PC-3 (cell line): ENCODE measurements around the gene OASL.

ENCODE experiments used
- EZH2 ChIP-seq: fragments of 300-600 bp; sonication (generic); IDR thresholded peaks from one replicate; pipeline ENCODE4 v1.6.1; 2017; ENCODE audit warnings: antibody characterized with exemption, mild to moderate bottlenecking, low read length; ENCODE audit not compliant: unreplicated experiment
- EZH2phosphoT487 ChIP-seq: fragments of 300-600 bp; sonication (generic); IDR thresholded peaks from 2 replicates; pipeline ENCODE4 v1.6.1; 2018; ENCODE audit warnings: mild to moderate bottlenecking, antibody characterized with exemption, low read length, borderline replicate concordance

DNA sequence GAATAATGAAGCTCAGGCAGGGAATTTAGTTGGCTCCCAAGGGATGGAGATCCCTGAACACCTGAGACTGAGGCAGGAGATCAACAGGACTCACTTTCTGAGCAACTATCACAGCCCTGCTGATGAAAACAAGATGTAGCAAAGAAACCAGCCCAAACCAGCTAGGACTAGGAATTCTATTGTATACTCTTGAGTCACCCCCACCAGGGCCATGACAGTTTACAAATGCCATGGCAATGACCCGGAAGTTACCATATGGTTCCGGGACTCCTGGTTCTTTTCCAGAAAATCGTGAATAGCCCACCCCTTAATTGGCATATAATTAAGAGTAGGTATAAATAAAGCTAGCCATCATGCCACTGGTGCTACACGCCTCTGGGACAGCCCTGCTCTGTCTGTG is 46.0 kb upstream of the OASL start:
- TF ChIP-seq EZH2: no peak
- TF ChIP-seq EZH2phosphoT487: no peak
